A673 (cell line): ENCODE measurements around the gene LTF.

Source experiments
- EZH2 ChIP-seq: fragments of 200-600 bp; sonication (generic); IDR thresholded peaks from 2 replicates; pipeline ENCODE4 v1.6.1; 2017; ENCODE audit warnings: borderline replicate concordance, low read depth, mild to moderate bottlenecking, mixed read lengths, antibody characterized with exemption, low read length; ENCODE audit not compliant: poor library complexity, severe bottlenecking
- TF ChIP-seq, protein P1 (sequence below): fragments of 300-800, 200-600 bp; sonication (generic); conservative IDR thresholded peaks from 2 replicates; pipeline ENCODE4 v1.5.1; 2017; ENCODE audit warnings: low read depth, mild to moderate bottlenecking, antibody characterized with exemption, low read length, moderate library complexity, mixed read lengths

DNA sequence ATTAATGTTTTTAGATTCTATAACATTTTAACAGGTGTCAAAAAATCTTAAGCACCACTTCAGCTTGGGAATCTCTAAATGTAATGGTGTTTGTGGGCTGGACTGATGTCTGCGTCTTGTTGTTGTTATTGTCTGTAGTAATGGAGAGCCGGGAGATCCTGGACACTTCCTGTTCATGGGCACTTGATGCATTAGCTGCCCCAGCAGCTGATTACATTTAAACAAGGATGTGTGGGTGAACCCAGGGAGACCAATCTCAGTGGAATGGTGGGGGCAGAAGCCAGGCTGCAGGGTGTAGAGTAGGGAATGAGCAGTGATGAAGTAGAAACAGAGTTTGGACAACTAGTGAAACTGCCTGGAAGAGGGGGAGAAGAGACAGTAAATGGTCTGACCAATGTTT is 65.6 kb downstream of the LTF start:
- TF ChIP-seq, protein P1, sequence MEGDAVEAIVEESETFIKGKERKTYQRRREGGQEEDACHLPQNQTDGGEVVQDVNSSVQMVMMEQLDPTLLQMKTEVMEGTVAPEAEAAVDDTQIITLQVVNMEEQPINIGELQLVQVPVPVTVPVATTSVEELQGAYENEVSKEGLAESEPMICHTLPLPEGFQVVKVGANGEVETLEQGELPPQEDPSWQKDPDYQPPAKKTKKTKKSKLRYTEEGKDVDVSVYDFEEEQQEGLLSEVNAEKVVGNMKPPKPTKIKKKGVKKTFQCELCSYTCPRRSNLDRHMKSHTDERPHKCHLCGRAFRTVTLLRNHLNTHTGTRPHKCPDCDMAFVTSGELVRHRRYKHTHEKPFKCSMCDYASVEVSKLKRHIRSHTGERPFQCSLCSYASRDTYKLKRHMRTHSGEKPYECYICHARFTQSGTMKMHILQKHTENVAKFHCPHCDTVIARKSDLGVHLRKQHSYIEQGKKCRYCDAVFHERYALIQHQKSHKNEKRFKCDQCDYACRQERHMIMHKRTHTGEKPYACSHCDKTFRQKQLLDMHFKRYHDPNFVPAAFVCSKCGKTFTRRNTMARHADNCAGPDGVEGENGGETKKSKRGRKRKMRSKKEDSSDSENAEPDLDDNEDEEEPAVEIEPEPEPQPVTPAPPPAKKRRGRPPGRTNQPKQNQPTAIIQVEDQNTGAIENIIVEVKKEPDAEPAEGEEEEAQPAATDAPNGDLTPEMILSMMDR = no peak
- TF ChIP-seq EZH2 = no peak
